NCI-H1048 (cell line): ENCODE results near the gene PLEKHA3.
"Not testable (repeated sequence)": the region's sequence is repeated elsewhere in the genome, so short reads cannot be mapped to it uniquely, and the experiment has no call there.

Experiments used
- DNase-seq: peaks from one replicate; lab custom pipeline; 2025; lab: John Stamatoyannopoulos, UW

PLEKHA3 gene

GRCh38 chr2:178480227-178481181 lies at the start of gene PLEKHA3:
Gene PLEKHA3, plus strand, starts transcription at chr2:178480457. Its CDS starts 413 bp downstream, at chr2:178480870.
- DNase-seq: peak; percentile 65

- DNase-seq: no peak
These were observed 43.6 kb upstream of the PLEKHA3 start for GRCh38 chr2:178436662-178437061.

GRCh38 chr2:178441426-178441825 lies 38.8 kb upstream of the PLEKHA3 start:
- no peak for DNase-seq

GRCh38 chr2:178448968-178449661 lies 31.1 kb upstream of the PLEKHA3 start:
- no peak for DNase-seq

GRCh38 chr2:178449700-178450523 lies 30.3 kb upstream of the PLEKHA3 start:
- no peak for DNase-seq

- peak; percentile 51 for DNase-seq
These were observed 29.8 kb upstream of the PLEKHA3 start for GRCh38 chr2:178450524-178450773.

GRCh38 chr2:178450774-178451525 lies 29.3 kb upstream of the PLEKHA3 start, which contains the start of the genes PJVK and PRKRA:
Gene PJVK, plus strand, starts transcription at chr2:178451378. Its CDS starts 2,032 bp downstream, at chr2:178453410.
Gene PRKRA, minus strand, starts transcription at chr2:178451175. Its CDS starts 145 bp downstream, at chr2:178451030.
- peak; percentile 93 for DNase-seq

GRCh38 chr2:178452334-178452733 lies 27.9 kb upstream of the PLEKHA3 start:
- no peak for DNase-seq

- no peak for DNase-seq
These were observed 27.4 kb upstream of the PLEKHA3 start for GRCh38 chr2:178452870-178453269.

GRCh38 chr2:178455947-178456346 lies 24.3 kb upstream of the PLEKHA3 start:
- DNase-seq: no peak

GRCh38 chr2:178457390-178457886 lies 22.8 kb upstream of the PLEKHA3 start:
- DNase-seq: no peak

GRCh38 chr2:178469219-178469849 lies 10.9 kb upstream of the PLEKHA3 start:
- DNase-seq: no peak

GRCh38 chr2:178471313-178471712 lies 8.9 kb upstream of the PLEKHA3 start:
- not testable (repeated sequence) for DNase-seq

- no peak for DNase-seq
These were observed 6.9 kb upstream of the PLEKHA3 start for GRCh38 chr2:178473373-178473772.

- DNase-seq: no peak
These were observed 6.3 kb upstream of the PLEKHA3 start for GRCh38 chr2:178473931-178474330.

GRCh38 chr2:178474560-178474959 lies 5.7 kb upstream of the PLEKHA3 start:
- no peak for DNase-seq

GRCh38 chr2:178476477-178476876 lies 3.8 kb upstream of the PLEKHA3 start:
- no peak for DNase-seq

- DNase-seq: no peak
These were observed 2.7 kb upstream of the PLEKHA3 start for GRCh38 chr2:178477443-178478129.

GRCh38 chr2:178478130-178478438 lies 2.2 kb upstream of the PLEKHA3 start:
- no peak for DNase-seq
